CD4-positive, alpha-beta T cell treated with Interleukin-4 for 4 hours (primary cell): ENCODE measurements around the gene IDS.

Experiments
- DNase-seq: peaks from one replicate; pipeline ENCODE4 v3.0.0-alpha.2; 2020

IDS gene

DNA sequence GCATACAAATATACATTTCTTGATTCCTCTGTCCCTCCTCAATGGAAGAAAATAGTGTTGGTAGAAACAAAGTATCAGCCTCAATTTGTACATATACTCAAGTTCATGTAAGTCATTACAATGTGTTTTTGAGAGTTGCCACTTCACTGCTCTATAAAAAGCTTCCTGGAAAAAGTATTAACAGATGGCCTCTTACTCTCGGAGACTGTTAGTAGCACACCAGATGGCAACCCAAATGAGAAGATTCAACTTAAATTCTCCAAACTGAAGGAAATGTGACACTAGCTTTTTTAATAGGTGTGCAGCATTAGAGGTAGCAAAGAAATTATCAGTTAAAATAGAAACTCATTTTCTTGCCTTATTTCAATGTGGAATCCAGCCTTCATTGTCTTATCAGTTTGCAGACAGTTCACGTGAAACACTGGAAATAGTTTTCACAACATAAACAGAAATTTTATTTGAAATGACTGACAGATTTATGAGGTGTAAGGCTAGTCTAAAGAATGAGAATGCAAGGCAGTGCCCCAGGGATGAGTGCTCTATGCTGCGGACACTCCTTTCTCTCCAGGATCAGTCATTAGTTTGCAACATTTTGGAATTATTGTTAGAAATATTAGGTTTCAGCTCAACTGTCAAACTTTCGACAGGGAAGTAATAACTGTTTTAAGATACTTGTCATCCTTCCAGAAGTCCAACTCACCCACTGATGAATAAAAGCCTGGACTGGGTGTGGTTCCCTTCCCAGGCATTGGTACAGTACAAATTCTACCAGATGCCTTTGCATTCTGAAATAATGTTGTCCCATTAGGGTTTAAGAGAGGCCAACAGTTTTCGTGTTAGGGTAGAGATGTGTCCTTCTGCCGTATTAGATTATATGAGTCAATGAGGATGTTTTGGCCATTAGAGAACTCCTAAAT is 50.9 kb downstream of the IDS start:
- DNase-seq, result no peak

DNA sequence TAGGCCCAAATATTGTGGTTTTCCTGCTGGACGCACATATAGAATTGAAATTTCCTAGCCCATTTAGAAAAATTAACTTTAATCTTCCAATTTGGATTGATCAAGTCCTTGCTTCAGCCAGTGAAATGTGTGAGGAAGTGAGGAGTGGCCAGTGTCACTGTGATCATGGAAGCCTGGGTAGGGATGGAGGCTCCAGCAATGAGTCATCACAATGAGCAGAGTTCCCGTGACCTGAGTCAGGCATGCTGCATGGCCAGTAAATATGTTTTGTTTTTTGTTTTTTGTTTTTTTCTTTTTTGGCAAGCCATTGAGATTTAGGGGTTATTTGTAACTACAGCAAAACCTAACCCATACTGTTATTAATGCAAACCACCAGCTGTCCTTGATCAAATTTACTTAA is 52.1 kb downstream of the IDS start:
- no peak for DNase-seq

DNA sequence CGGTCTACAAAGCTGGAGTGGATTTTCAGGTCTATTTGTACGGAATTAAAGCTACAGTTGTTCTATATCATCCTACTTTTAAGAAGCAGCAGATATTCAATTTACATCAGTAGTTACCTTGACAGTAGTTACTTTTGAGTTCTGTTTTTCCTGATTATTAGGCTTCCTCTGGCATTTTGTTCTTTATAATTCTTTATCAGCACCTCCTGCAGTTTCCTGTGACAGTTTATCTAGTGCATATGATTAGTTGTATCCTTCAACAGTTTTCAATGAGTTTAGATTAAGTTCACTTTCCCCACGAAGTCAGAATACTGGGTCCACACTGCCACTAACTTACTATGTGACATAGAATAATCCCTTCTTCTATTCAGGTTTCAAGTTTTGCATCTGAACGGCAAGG is 71.7 kb downstream of the IDS start:
- DNase-seq, result no peak

DNA sequence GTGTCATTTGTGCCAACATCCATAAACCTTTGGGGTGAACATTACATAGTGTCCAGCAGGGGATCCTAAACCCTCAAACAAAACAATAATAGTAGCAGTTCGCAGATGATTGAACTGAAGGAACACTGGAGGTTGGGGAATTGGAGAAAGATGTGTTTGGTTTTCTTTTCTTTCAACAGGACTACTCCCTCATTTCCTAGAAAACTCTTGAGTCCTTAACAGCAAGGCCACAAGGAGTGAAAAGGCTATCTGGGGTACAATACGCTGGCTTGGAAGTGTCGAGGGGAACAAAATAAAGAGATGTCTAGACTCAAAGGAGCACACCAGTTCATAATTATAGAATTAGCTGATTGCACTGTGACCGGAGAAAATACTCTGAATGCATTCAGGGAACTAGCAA is 72.1 kb downstream of the IDS start:
- no peak for DNase-seq
